HepG2 (cell line): ENCODE results near the gene ZNF488. TPM values are rescaled to one million over a fixed set of nuclear protein-coding genes. Genes with fewer than 3 reads are reported as not detected.

Experiments
- ATF4 ChIP-seq, 2 experiments: fragments of 450-650 bp in 1 of 2; sonication (generic) in 1 of 2; formaldehyde crosslinking; IDR thresholded peaks; 2 replicates each; pipeline versions ENCODE4 v1.5.0 to v1.8.0; 2020 to 2022; ENCODE audit warnings: mild to moderate bottlenecking in 1 of 2, missing genetic modification reagents in 1 of 2
- CAMTA2 ChIP-seq: sonication (generic); formaldehyde crosslinking; IDR thresholded peaks from 2 replicates; pipeline ENCODE4 v1.4.0; 2020; ENCODE audit warnings: mild to moderate bottlenecking, missing genetic modification reagents, borderline replicate concordance
- FOXA3 ChIP-seq: IDR thresholded peaks from 2 replicates; pipeline ENCODE4 v1.6.1; 2016; ENCODE audit warnings: missing genetic modification reagents, missing compliant biosample characterization
- MAZ ChIP-seq, 2 experiments: sonication (generic) in 1 of 2; formaldehyde crosslinking in 1 of 2; IDR thresholded peaks; 2 replicates each; pipeline versions ENCODE4 v1.5.0 to v1.6.1; 2012 to 2020; ENCODE audit warnings: low read depth in 2 of 2, mild to moderate bottlenecking in 2 of 2, borderline replicate concordance in 1 of 2, improper control_type of control experiment in 1 of 2, low read length in 1 of 2, missing genetic modification reagents in 1 of 2, moderate library complexity in 1 of 2
- MED8 ChIP-seq: sonication (generic); formaldehyde crosslinking; IDR thresholded peaks from 2 replicates; pipeline ENCODE4 v1.8.1; 2023; ENCODE audit warnings: mild to moderate bottlenecking, missing genetic modification reagents; ENCODE audit not compliant: insufficient replicate concordance
- PHF8 ChIP-seq: sonication (generic); formaldehyde crosslinking; IDR thresholded peaks from 2 replicates; pipeline ENCODE4 v1.5.0; 2020; ENCODE audit warnings: missing genetic modification reagents
- PPARG ChIP-seq: conservative IDR thresholded peaks from 2 replicates; pipeline ENCODE4 v1.6.1; 2016; ENCODE audit warnings: missing biosample characterization, missing genetic modification reagents
- PRDM4 ChIP-seq: sonication (generic); formaldehyde crosslinking; IDR thresholded peaks from 2 replicates; pipeline ENCODE4 v1.9.0; 2021; ENCODE audit warnings: missing genetic modification reagents, borderline replicate concordance
- SAP130 ChIP-seq: IDR thresholded peaks from 2 replicates; pipeline ENCODE4 v1.6.1; 2016; ENCODE audit warnings: low read depth
- SNRNP70 ChIP-seq: fragments of 200-400 bp; formaldehyde crosslinking; IDR thresholded peaks from 2 replicates; pipeline ENCODE4 v1.6.1; 2017; ENCODE audit warnings: mild to moderate bottlenecking, low read depth, low read length, moderate library complexity
- SP140L ChIP-seq: sonication (generic); formaldehyde crosslinking; IDR thresholded peaks from 2 replicates; pipeline ENCODE4 v1.4.0; 2020; ENCODE audit warnings: missing genetic modification reagents, borderline replicate concordance
- ZFP37 ChIP-seq: sonication (generic); formaldehyde crosslinking; IDR thresholded peaks from 2 replicates; pipeline ENCODE4 v1.4.0; 2020; ENCODE audit warnings: missing genetic modification reagents, borderline replicate concordance
- ZNF33B ChIP-seq: sonication (generic); formaldehyde crosslinking; IDR thresholded peaks from 2 replicates; pipeline ENCODE4 v1.5.1; 2020; ENCODE audit warnings: mild to moderate bottlenecking, missing genetic modification reagents
- ZNF720 ChIP-seq: sonication (generic); formaldehyde crosslinking; IDR thresholded peaks from 2 replicates; pipeline ENCODE4 v1.4.0; 2020; ENCODE audit warnings: missing genetic modification reagents
- ZNF878 ChIP-seq: sonication (generic); formaldehyde crosslinking; IDR thresholded peaks from 2 replicates; pipeline ENCODE4 v1.8.1; 2023; ENCODE audit warnings: mild to moderate bottlenecking, missing genetic modification reagents, moderate library complexity
- polyA plus RNA-seq, 8 experiments: library from polyadenylated mRNA; depleted of rRNA in 3 of 8; stranded (reverse) in 7 of 8; unstranded in 1 of 8; fragments of >200 nt; fragmentation: Illumina TruSeq in 4 of 8; extraction: Trizol in 4 of 8; gene quantifications; 2 replicates each; pipeline versions ENCODE4 v1.2.1 to v1.2.3, GENCODE V29; 2011 to 2016; ENCODE audit warnings: low read depth in 4 of 8, missing spikeins in 1 of 8, mixed read lengths in 1 of 8; ENCODE audit not compliant: insufficient read depth in 1 of 8
- total RNA-seq, 5 experiments: library from RNA; depleted of rRNA; stranded (reverse); fragments of >200 nt; fragmentation: Illumina TruSeq; extraction: Trizol; gene quantifications; 2 replicates each; pipeline ENCODE4 v1.2.3, GENCODE V29; 2016; ENCODE audit warnings: low read depth in 1 of 5
- TF ChIP-seq, protein P1 (sequence below): sonication (generic); formaldehyde crosslinking; IDR thresholded peaks from 2 replicates; pipeline ENCODE4 v1.4.0; 2020; ENCODE audit warnings: missing genetic modification reagents, borderline replicate concordance
- TF ChIP-seq, protein P2 (sequence below): sonication (generic); formaldehyde crosslinking; IDR thresholded peaks from 2 replicates; pipeline ENCODE4 v1.8.0; 2023; ENCODE audit warnings: mild to moderate bottlenecking, missing genetic modification reagents

The ZNF488 gene
- total and polyA plus RNA-seq, 2 of the 13 experiments (the other 11 are each of a cell fraction or from before 2014, with no cell fraction given), result 0.13 to 0.15 TPM

DNA sequence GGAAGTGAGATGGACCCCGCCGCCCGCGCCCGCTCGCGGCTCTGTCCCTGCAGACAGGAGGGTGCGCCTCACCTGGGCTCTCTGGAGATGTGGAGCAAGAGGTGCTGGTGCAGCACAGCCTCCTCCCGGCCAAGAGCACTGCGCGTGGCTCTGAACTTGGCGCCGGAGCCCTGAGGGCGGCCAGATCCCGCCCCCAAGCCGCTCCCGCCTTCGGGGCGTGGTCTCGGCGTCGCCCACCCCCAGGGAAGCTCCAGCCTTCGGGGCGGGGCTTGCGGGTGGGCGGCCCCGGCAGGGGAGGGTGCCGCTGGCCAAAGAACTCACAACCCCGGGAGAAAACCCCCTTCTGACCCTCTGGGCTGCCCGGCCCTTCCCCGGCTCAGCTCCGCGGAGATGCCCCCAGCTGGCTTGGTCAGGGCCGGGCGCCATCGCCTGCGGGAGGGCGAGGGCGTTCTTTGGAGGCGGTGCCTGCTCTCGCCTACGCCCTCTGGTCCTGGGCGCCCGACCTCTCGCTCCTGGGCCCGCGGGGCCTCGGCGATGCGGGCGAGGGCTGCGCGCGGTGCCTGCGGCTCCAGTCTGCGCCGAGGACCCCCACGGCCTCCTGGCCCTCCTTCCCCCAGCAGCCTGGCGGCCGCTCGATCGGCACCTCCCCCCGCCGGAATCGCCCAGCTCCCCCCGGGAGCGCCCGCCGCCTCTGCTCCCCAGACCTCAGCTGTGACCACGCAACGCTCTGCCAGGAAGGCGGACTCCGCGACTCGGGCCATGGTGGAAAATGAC, at the start of gene ZNF488 (continued):
- no peak for TF ChIP-seq SP140L
- TF ChIP-seq ZFP37 (CRISPR knock-in tag), result no peak
- TF ChIP-seq ZNF720, result no peak
- no peak for TF ChIP-seq ZNF33B (CRISPR knock-in tag)
- TF ChIP-seq, protein P1, sequence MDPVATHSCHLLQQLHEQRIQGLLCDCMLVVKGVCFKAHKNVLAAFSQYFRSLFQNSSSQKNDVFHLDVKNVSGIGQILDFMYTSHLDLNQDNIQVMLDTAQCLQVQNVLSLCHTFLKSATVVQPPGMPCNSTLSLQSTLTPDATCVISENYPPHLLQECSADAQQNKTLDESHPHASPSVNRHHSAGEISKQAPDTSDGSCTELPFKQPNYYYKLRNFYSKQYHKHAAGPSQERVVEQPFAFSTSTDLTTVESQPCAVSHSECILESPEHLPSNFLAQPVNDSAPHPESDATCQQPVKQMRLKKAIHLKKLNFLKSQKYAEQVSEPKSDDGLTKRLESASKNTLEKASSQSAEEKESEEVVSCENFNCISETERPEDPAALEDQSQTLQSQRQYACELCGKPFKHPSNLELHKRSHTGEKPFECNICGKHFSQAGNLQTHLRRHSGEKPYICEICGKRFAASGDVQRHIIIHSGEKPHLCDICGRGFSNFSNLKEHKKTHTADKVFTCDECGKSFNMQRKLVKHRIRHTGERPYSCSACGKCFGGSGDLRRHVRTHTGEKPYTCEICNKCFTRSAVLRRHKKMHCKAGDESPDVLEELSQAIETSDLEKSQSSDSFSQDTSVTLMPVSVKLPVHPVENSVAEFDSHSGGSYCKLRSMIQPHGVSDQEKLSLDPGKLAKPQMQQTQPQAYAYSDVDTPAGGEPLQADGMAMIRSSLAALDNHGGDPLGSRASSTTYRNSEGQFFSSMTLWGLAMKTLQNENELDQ (CRISPR knock-in tag), result no peak
- TF ChIP-seq SNRNP70, result no peak
- no peak for TF ChIP-seq MAZ (IDR thresholded peaks at IDR 0.05; ENCODE audit: borderline replicate concordance, low read depth, low read length)
- peak; percentile 72; the same call in 1 of the 2 replicates for TF ChIP-seq MAZ (CRISPR knock-in tag; IDR thresholded peaks at IDR 0.05; ENCODE audit: low read depth)
- TF ChIP-seq, protein P2, sequence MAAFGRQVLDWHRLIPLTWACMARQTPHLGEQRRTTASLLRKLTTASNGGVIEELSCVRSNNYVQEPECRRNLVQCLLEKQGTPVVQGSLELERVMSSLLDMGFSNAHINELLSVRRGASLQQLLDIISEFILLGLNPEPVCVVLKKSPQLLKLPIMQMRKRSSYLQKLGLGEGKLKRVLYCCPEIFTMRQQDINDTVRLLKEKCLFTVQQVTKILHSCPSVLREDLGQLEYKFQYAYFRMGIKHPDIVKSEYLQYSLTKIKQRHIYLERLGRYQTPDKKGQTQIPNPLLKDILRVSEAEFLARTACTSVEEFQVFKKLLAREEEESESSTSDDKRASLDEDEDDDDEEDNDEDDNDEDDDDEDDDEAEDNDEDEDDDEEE (CRISPR knock-in tag), result no peak
- no peak for TF ChIP-seq CAMTA2 (CRISPR knock-in tag)
- TF ChIP-seq SAP130, result peak; percentile 52
- TF ChIP-seq PPARG (CRISPR knock-in tag), result no peak
- no peak for TF ChIP-seq ZNF878 (CRISPR knock-in tag)
- TF ChIP-seq PHF8 (CRISPR knock-in tag), result peak; percentile 38
- no peak for TF ChIP-seq MED8 (CRISPR knock-in tag)
- TF ChIP-seq ATF4 (CRISPR knock-in tag; IDR thresholded peaks at IDR 0.05), result no peak
- TF ChIP-seq FOXA3 (CRISPR knock-in tag), result no peak
- no peak for TF ChIP-seq PRDM4
